PC-3 (cell line): ENCODE results near the gene GINS1.

Experiments used
- EZH2phosphoT487 ChIP-seq: fragments of 300-600 bp; sonication (generic); IDR thresholded peaks from 2 replicates; pipeline ENCODE4 v1.6.1; 2018; ENCODE audit warnings: mild to moderate bottlenecking, antibody characterized with exemption, low read length, borderline replicate concordance
- TF ChIP-seq, protein P1 (sequence below): fragments of 300-600 bp; sonication (generic); conservative IDR thresholded peaks from 2 replicates; pipeline ENCODE4 v1.5.1; 2017; ENCODE audit warnings: antibody characterized with exemption, low read depth, mild to moderate bottlenecking, low read length

DNA sequence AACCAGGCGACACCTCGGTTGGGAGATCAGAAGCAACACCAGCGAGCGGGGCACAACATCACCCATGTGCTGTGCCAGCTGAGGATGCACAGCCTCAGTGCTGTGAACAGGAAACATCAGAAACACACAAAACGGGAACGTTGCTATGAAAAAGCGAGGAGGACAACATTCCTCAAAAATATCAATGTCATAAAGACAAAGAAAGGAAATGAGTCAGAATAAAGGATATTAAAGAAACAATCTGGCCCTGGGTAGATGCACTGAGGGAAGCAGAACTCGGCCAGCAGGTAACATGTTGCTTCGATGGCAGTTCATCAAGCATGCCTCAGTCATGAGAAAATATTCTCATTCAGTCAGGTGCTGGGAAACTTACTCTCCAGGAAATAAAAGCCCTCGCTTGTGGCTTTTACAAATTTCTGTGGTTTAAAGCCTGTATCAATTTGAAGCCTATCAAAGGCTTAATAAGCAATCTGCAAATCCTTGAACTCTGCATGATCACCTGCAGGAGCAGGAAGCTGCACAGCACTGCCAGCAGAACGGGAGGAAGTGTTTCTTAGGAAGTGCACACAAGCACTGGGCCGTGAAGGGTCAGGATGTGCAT lies 77.5 kb downstream of the GINS1 start:
- TF ChIP-seq, protein P1, sequence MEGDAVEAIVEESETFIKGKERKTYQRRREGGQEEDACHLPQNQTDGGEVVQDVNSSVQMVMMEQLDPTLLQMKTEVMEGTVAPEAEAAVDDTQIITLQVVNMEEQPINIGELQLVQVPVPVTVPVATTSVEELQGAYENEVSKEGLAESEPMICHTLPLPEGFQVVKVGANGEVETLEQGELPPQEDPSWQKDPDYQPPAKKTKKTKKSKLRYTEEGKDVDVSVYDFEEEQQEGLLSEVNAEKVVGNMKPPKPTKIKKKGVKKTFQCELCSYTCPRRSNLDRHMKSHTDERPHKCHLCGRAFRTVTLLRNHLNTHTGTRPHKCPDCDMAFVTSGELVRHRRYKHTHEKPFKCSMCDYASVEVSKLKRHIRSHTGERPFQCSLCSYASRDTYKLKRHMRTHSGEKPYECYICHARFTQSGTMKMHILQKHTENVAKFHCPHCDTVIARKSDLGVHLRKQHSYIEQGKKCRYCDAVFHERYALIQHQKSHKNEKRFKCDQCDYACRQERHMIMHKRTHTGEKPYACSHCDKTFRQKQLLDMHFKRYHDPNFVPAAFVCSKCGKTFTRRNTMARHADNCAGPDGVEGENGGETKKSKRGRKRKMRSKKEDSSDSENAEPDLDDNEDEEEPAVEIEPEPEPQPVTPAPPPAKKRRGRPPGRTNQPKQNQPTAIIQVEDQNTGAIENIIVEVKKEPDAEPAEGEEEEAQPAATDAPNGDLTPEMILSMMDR: no peak
- no peak for TF ChIP-seq EZH2phosphoT487
